Stimulated activated CD8-positive, alpha-beta memory T cell treated with anti-CD3 and anti-CD28 coated beads, Interleukin-2, amount 100 ng/mL, for 1 hour (primary cell): ENCODE measurements around the gene AGRN.
"Not testable (repeated sequence)": the region's sequence is repeated elsewhere in the genome, so short reads cannot be mapped to it uniquely, and the experiment has no call there.

ENCODE experiments used
- DNase-seq, 2 donors: peaks; one replicate each; pipeline ENCODE4 v3.0.0-alpha.2; 2020; ENCODE audit warnings: low read depth in 2 of 2

AGRN gene

DNA sequence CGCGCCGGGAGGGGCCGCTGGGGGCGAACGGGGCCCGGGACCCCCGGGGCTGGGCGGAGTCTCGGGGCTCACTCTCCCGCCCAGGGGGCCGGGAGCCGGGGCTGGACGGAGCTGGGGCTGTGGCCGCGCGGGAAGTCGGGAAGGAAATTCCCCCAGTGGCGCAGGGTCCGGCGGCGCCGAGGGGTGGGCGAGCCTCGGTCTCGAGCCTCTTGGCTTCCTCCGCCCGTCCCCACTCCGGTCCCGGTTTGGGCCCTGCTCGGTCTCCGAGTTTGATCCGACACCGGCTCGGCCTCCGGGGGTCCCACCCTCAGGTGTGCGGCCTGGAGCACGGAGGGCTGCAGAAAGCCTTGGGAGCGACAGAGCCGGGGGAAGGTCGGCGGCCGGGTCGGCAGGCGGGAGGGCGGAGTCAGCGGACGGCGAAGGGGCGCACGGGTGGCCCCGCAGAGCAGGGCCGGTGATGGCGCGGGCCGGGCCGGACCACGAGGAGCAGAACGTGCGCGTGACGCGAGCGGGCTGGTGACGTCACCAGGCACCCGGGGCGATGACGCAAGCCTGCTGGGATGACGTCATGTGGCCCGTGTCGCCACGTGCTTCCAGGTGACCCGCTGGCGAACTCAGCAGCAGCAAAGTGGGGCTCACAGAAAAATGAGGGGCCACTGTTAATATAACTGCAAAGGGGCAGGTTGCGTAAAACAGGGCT, 19.4 kb upstream of the AGRN start:
- DNase-seq: peak; percentile 40 to 44

DNA sequence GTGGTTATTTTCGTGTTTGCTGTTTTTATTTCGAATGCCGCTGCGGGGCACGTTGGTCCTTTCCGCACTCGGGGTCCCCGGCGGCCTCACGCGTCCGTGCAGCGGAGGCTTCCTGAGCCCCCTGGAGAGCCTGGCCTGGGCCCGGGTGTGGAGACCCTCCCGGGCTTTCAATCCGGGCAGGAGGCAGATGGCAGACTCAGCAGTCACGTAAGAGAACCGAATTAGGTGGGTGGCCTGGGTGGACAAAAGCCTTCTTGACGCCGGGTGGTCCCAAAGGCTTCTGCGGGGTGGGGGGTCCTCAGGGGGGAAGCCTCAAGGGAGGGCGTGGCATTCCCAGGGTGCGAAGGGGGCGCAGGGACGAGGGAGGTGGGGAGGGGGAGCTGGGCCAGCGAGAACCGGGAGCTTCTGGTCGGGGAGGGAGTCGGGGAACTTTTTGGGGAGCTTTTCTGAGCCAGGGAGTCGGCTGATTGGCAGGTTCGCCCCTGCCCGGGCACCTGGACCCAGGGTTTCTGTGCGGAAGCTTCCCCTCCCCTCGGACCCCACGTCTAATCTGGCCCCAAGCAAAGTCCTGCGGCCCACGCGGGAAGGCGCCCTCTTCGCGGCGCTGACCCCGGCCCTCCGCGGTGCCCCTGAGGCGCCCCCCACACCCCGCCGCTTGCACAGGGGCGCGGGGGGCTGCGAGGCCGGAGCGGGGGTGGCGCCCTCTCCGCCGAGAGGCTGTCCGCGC, 18.7 kb upstream of the AGRN start:
- DNase-seq: no peak

DNA sequence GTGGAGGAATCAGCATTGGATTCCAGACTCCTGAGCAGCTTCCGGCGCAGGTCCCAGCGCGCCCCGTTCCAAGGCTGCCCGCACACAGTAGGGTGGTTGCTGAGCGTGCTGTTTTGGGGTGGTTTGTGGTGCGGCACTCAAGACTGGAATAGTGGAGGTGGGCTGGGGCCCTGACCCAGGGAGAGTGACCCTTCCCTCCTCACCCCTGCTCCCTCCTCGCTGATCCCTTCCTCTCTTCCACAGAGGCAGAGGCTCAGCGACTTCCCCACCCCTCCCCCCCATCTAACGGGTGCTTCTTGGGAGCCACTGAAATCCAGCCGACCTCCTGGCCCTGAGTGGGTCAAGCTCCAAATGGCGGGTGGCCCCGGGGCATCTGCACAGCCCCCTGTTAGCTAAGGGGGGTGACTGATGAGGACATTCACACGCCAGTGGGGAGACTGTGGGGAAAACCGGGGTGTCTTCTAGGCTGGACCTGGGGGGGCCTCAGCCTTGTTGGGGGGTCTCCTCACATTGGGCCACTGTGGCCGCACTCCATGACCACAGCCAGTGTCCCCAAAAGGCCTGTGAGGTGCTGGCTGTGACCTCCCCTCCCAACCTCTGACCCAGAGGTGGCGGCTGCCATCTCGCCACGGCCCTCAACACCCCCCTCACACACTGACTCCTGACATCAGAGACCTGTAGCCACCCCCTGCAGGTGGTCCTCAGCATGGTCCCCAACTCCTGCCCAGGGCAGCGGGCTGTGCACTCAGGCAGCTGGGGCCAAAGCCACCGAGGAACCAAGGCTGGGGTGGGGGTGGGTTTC, 16.1 kb upstream of the AGRN start:
- no peak for DNase-seq

- no peak for DNase-seq
Observed at GRCh38 chr1:1004420-1004779, 15.5 kb upstream of the AGRN start.

GRCh38 chr1:1004780-1005697, 14.9 kb upstream of the AGRN start:
- no peak for DNase-seq

- no peak for DNase-seq
Observed at GRCh38 chr1:1005774-1006304, 14.1 kb upstream of the AGRN start.

- DNase-seq: no peak
Observed at GRCh38 chr1:1006305-1007159, 13.4 kb upstream of the AGRN start.

DNA sequence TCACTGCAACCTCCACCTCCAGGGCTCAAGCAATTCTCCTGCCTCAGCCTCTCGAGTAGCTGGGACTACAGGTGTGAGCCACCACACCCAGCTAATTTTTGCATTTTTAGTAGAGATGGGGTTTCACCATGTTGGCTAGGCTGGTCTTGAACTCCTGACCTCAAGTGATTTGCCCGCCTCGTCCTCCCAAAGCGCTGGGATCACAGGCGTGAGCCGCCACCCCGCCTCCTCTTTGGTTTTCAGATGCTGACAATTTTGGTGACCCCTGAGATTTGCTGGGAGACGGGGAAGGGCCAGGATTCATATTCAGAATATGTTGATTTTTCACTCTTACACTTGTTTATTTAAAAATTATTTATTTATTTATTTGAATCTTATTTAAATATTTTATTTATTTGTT, 9.8 kb upstream of the AGRN start:
- DNase-seq: not testable (repeated sequence)

- no peak for DNase-seq
Observed at GRCh38 chr1:1011396-1011949, 8.4 kb upstream of the AGRN start.

DNA sequence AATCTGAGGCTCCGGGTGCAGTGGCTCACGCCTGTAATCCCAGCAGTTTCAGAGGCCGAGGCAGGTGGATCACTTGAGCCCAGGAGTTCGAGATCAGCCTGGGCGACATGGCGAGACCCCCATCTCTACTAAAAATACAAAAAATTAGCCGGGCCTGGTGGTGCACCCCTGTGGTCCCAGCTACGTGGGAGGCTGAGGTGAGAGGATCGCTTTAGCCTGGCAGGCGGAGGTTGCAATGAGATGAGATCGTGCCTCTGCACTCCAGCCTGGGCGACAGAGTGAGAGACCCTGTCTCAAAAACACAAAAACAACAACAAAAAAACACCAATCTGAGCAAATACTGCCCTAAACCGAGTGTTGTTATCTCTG, 7.2 kb upstream of the AGRN start:
- not testable (repeated sequence) for DNase-seq

GRCh38 chr1:1013105-1013921, 6.6 kb upstream of the AGRN start, which contains the start of gene ISG15:
Gene ISG15 (plus strand): TSS chr1:1013497. CDS start chr1:1013574, 77 bp downstream.
- DNase-seq: peak; percentile 72 to 81

GRCh38 chr1:1013922-1014648, 5.8 kb upstream of the AGRN start:
- no peak for DNase-seq

- DNase-seq: no peak
Observed at GRCh38 chr1:1014799-1015681, 4.9 kb upstream of the AGRN start.

GRCh38 chr1:1017397-1018320, 2.3 kb upstream of the AGRN start:
- not testable (repeated sequence) for DNase-seq

GRCh38 chr1:1018321-1018685, 1.6 kb upstream of the AGRN start:
- not testable (repeated sequence) for DNase-seq
